ENCODE measurements around the gene PACRG. TPM values are rescaled to one million over a fixed set of nuclear protein-coding genes. Genes with fewer than 3 reads are reported as not detected.

PACRG gene
- total RNA-seq, 1 experiment from 2014 or later = not detected

DNA sequence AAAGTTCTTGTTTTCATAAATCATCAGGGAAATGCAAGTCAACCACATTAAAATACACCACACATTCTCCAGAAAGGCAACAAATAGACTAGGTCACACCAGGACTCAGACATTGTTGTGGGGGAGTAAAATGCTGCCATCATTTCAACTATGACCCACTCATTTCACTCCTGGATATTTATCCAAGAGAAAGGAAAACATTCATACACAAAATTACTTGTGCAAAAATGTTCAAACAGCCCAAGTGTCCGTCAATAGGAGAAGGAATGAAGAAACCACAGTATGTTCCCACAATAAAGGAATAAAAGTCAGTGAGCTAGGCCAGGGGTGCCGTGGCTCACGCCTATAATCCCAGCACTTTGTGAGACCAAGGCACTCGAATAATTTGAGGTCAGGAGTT, 605.3 kb downstream of the PACRG start:
- Mint-ChIP-seq H3K4me1 (ENCODE audit: low read depth, unreplicated experiment) (no peaks in the 10 kb centered on the region), H3K27me3 (ENCODE audit: insufficient read depth, unreplicated experiment) (no peaks in the 10 kb centered on the region), H3K4me3 (ENCODE audit: unreplicated experiment) (no peak overlapping the region), H3K27ac (ENCODE audit: unreplicated experiment) (no peak overlapping the region), H3K36me3 (ENCODE audit: insufficient read depth, unreplicated experiment) (no peaks in the 10 kb centered on the region), H3K9me3 (ENCODE audit: unreplicated experiment) (no peaks in the 10 kb centered on the region)
- TF ChIP-seq, protein P1, sequence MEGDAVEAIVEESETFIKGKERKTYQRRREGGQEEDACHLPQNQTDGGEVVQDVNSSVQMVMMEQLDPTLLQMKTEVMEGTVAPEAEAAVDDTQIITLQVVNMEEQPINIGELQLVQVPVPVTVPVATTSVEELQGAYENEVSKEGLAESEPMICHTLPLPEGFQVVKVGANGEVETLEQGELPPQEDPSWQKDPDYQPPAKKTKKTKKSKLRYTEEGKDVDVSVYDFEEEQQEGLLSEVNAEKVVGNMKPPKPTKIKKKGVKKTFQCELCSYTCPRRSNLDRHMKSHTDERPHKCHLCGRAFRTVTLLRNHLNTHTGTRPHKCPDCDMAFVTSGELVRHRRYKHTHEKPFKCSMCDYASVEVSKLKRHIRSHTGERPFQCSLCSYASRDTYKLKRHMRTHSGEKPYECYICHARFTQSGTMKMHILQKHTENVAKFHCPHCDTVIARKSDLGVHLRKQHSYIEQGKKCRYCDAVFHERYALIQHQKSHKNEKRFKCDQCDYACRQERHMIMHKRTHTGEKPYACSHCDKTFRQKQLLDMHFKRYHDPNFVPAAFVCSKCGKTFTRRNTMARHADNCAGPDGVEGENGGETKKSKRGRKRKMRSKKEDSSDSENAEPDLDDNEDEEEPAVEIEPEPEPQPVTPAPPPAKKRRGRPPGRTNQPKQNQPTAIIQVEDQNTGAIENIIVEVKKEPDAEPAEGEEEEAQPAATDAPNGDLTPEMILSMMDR (IDR thresholded peaks at IDR 0.05; ENCODE audit: insufficient read depth in 1 of 2, low read depth in 1 of 2, low read length in 1 of 2, severe bottlenecking in 1 of 2, unreplicated experiment in 1 of 2) = no peak
- Histone ChIP-seq H3K4me1 (no peaks in the 10 kb centered on the region), H3K27me3 (replicated peaks; ENCODE audit: control insufficient read depth, insufficient read depth, low read length) (no peaks in the 10 kb centered on the region), H3K9me3 (no peaks in the 10 kb centered on the region), H3K4me3 (ENCODE audit: low read depth, low read length) (no peak overlapping the region), H3K36me3 (ENCODE audit: control insufficient read depth, insufficient read depth, low read length) (no peaks in the 10 kb centered on the region)
- DNase-seq = no peak
- ChIA-PET CTCF (no interaction called here), POLR2A (no interaction called here)
- intact Hi-C loops (cut with micrococcal nuclease; ENCODE audit: unreplicated experiment) = no loop called here
- BruUV-seq (replicated peaks) = no TSS peak

DNA sequence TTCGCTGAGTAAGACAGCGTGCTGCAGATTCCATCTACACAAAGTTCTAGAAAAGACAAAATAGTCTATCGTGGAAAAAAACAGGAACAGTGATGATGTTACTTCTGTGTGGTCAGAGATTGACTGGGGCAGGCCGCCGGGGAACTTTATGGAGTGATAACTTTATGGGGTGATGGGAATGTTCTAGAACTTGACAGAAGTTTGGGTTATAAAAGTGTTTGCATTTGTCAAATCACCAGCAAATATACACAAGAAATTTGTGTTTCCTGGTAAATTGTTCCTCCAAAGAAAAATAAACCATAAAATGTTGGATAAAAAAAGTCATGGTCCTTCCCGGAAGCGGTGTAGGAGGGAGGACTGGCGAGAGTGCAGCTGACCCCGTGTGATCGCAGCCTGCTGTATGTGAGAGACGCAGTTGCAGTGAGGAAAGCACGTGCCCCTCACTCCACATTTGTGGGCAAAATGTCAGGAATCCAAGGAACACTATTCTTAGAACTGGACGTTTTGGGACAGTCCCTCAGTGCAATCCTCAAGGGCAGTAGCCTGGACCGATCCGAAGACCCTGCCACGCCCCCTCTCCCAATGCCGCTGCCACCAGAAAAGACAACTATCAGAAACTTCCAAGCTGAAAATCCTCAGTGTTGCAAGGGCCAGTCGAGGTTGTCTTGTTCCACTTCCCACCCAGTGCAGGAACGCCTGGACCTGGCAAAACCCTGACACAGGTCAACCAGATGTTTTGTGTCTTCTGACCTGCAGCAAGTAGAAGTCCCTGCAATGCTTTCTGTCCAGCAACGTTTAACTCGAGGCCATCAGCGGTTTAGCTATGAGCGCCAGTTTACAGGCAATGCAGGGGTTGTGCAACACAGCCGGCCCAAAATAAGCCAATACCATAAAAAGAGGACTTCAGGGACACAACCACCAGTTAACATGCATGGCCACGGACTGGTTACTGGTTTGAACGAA, 606.2 kb downstream of the PACRG start:
- no peaks in the 10 kb centered on the region for H3K9me3 ChIP-seq
- H3K27me3 ChIP-seq (replicated peaks; ENCODE audit: control insufficient read depth, insufficient read depth, low read length) = no peaks in the 10 kb centered on the region
- no peaks in the 10 kb centered on the region for H3K9me3 Mint-ChIP-seq (ENCODE audit: unreplicated experiment)
- H3K4me3 ChIP-seq (ENCODE audit: low read depth, low read length) = no peak overlapping the region
- no peak for DNase-seq
- no TSS peak for BruUV-seq (replicated peaks)
- POLR2A ChIA-PET = no interaction called here
- TF ChIP-seq, protein P1 (IDR thresholded peaks at IDR 0.05; ENCODE audit: insufficient read depth in 1 of 2, low read depth in 1 of 2, low read length in 1 of 2, severe bottlenecking in 1 of 2, unreplicated experiment in 1 of 2) = no peak
- no peak overlapping the region for H3K4me3 Mint-ChIP-seq (ENCODE audit: unreplicated experiment)
- no peaks in the 10 kb centered on the region for H3K4me1 Mint-ChIP-seq (ENCODE audit: low read depth, unreplicated experiment)
- H3K27me3 Mint-ChIP-seq (ENCODE audit: insufficient read depth, unreplicated experiment) = no peaks in the 10 kb centered on the region
- H3K4me1 ChIP-seq = no peaks in the 10 kb centered on the region
- intact Hi-C loops (cut with micrococcal nuclease; ENCODE audit: unreplicated experiment) = no loop called here
- H3K27ac Mint-ChIP-seq (ENCODE audit: unreplicated experiment) = no peak overlapping the region
- H3K36me3 Mint-ChIP-seq (ENCODE audit: insufficient read depth, unreplicated experiment) = no peaks in the 10 kb centered on the region
- no peaks in the 10 kb centered on the region for H3K36me3 ChIP-seq (ENCODE audit: control insufficient read depth, insufficient read depth, low read length)
- CTCF ChIA-PET = no interaction called here

DNA sequence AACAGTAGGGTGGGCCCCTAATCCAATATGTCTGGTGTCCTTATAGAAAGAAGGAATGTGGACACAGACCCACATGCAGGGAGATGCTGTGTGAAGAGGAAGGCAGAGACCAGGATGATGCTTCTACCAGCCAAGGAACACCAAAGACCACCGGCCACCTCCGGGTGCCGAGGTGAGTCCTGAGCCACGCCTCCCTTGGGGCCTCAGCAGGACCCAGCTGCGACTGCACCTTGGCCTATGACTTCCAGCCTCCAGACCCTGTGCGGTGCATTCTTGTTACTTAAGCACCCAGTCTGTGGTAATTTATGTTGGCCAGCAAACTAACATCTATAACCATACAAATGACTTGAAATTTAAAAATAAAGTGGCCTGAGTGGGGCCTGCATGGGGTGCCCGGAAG, 607.3 kb downstream of the PACRG start:
- Mint-ChIP-seq H3K4me3 (ENCODE audit: unreplicated experiment) (no peak overlapping the region), H3K27ac (ENCODE audit: unreplicated experiment) (no peak overlapping the region), H3K4me1 (ENCODE audit: low read depth, unreplicated experiment) (no peaks in the 10 kb centered on the region), H3K27me3 (ENCODE audit: insufficient read depth, unreplicated experiment) (no peaks in the 10 kb centered on the region), H3K9me3 (ENCODE audit: unreplicated experiment) (no peaks in the 10 kb centered on the region), H3K36me3 (ENCODE audit: insufficient read depth, unreplicated experiment) (no peaks in the 10 kb centered on the region)
- TF ChIP-seq, protein P1 (IDR thresholded peaks at IDR 0.05; ENCODE audit: insufficient read depth in 1 of 2, low read depth in 1 of 2, low read length in 1 of 2, severe bottlenecking in 1 of 2, unreplicated experiment in 1 of 2) = no peak
- no peaks in the 10 kb centered on the region for H3K9me3 ChIP-seq
- ChIA-PET CTCF (no interaction called here), POLR2A (no interaction called here)
- H3K4me1 ChIP-seq = no peaks in the 10 kb centered on the region
- BruUV-seq (replicated peaks) = no TSS peak
- intact Hi-C loops (cut with micrococcal nuclease; ENCODE audit: unreplicated experiment) = no loop called here
- H3K36me3 ChIP-seq (ENCODE audit: control insufficient read depth, insufficient read depth, low read length) = no peaks in the 10 kb centered on the region
- no peak overlapping the region for H3K4me3 ChIP-seq (ENCODE audit: low read depth, low read length)
- DNase-seq = no peak
- H3K27me3 ChIP-seq (replicated peaks; ENCODE audit: control insufficient read depth, insufficient read depth, low read length) = no peaks in the 10 kb centered on the region

Data from Caco-2 (cell line).